ENCODE results near the gene LOX. TPM values are rescaled to one million over a fixed set of nuclear protein-coding genes. Genes with fewer than 3 reads are reported as not detected.

Gene LOX
- total and polyA plus RNA-seq, 2 experiments from 2014 or later = 440 to 1,207 TPM

GRCh38 chr5:122112063-122112462, 34.0 kb upstream of the LOX start:
- Histone ChIP-seq H3K79me2 (ENCODE audit: insufficient read depth) (no peaks in the 10 kb centered on the region), H3K9me2 (ENCODE audit: insufficient read depth) (no peaks in the 10 kb centered on the region), H3K4me1 (ENCODE audit: insufficient read depth) (no peaks in the 10 kb centered on the region), H3K27me3 (replicated peaks; ENCODE audit: insufficient read depth) (no peaks in the 10 kb centered on the region), H3F3A (ENCODE audit: insufficient read depth) (no peaks in the 10 kb centered on the region), H3K9me3 (ENCODE audit: low read depth) (no peaks in the 10 kb centered on the region), H4K20me1 (ENCODE audit: insufficient read depth) (no peaks in the 10 kb centered on the region), H3K4me2 (ENCODE audit: unreplicated experiment) (no peak overlapping the region), H3K27ac (no peak overlapping the region), H3K4me3 (no peak overlapping the region), H3K36me3 (ENCODE audit: low read depth) (no peaks in the 10 kb centered on the region), H3K9ac (no peak overlapping the region), H2AFZ (no peak overlapping the region)
- 85 to 90% methylated on average over 3 of the region's 3 CpGs for WGBS, 2 experiments (ENCODE audit: low coverage in 1 of 2, low lambda C conversion rate in 2 of 2, missing lambda C conversion rate in 2 of 2)
- TF ChIP-seq EZH2phosphoT487 (IDR thresholded peaks at IDR 0.05; ENCODE audit: insufficient read depth, low read depth) (no peak), EZH2 (IDR thresholded peaks at IDR 0.05; ENCODE audit: insufficient read depth, poor library complexity, severe bottlenecking) (no peak)
- DNase-seq = no peak
- in situ Hi-C loops (cut with MboI) = no loop called here

- Histone ChIP-seq H3K9ac (no peak overlapping the region), H2AFZ (0 out of 2 replicates have a peak overlapping the region, but pooled peaks have one; percentile 47), H3K27ac (no peak overlapping the region), H3K27me3 (replicated peaks; ENCODE audit: insufficient read depth) (no peaks in the 10 kb centered on the region), H3K4me2 (ENCODE audit: unreplicated experiment) (no peak overlapping the region), H3K79me2 (ENCODE audit: insufficient read depth) (no peaks in the 10 kb centered on the region), H3K9me3 (ENCODE audit: low read depth) (no peaks in the 10 kb centered on the region), H4K20me1 (ENCODE audit: insufficient read depth) (no peaks in the 10 kb centered on the region), H3K9me2 (ENCODE audit: insufficient read depth) (no peaks in the 10 kb centered on the region), H3K4me1 (ENCODE audit: insufficient read depth) (no peaks in the 10 kb centered on the region), H3F3A (ENCODE audit: insufficient read depth) (no peaks in the 10 kb centered on the region), H3K36me3 (ENCODE audit: low read depth) (no peaks in the 10 kb centered on the region), H3K4me3 (no peak overlapping the region)
- no peak for TF ChIP-seq EZH2phosphoT487 (IDR thresholded peaks at IDR 0.05; ENCODE audit: insufficient read depth, low read depth)
- no peak for TF ChIP-seq EZH2 (IDR thresholded peaks at IDR 0.05; ENCODE audit: insufficient read depth, poor library complexity, severe bottlenecking)
- DNase-seq = no peak
- in situ Hi-C loops (cut with MboI) = no loop called here
- WGBS, 2 experiments (ENCODE audit: low coverage in 1 of 2, low lambda C conversion rate in 2 of 2, missing lambda C conversion rate in 2 of 2) = 41 to 47% methylated on average over 5 of the region's 5 CpGs
Measured at GRCh38 chr5:122111460-122111859, 33.4 kb upstream of the LOX start.

GRCh38 chr5:122110987-122111386, 32.9 kb upstream of the LOX start:
- H3K9ac ChIP-seq = no peak overlapping the region
- H3K4me1 ChIP-seq (ENCODE audit: insufficient read depth) = no peaks in the 10 kb centered on the region
- H3K9me3 ChIP-seq (ENCODE audit: low read depth) = no peaks in the 10 kb centered on the region
- H3K27me3 ChIP-seq (replicated peaks; ENCODE audit: insufficient read depth) = no peaks in the 10 kb centered on the region
- TF ChIP-seq EZH2 (IDR thresholded peaks at IDR 0.05; ENCODE audit: insufficient read depth, poor library complexity, severe bottlenecking) (no peak), EZH2phosphoT487 (IDR thresholded peaks at IDR 0.05; ENCODE audit: insufficient read depth, low read depth) (no peak)
- H4K20me1 ChIP-seq (ENCODE audit: insufficient read depth) = no peaks in the 10 kb centered on the region
- H3K27ac ChIP-seq = no peak overlapping the region
- no peaks in the 10 kb centered on the region for H3K79me2 ChIP-seq (ENCODE audit: insufficient read depth)
- H3K9me2 ChIP-seq (ENCODE audit: insufficient read depth) = no peaks in the 10 kb centered on the region
- in situ Hi-C loops (cut with MboI) = no loop called here
- DNase-seq = no peak
- peak overlapping the region; percentile 47 for H2AFZ ChIP-seq
- H3K4me2 ChIP-seq (ENCODE audit: unreplicated experiment) = no peak overlapping the region
- no peaks in the 10 kb centered on the region for H3F3A ChIP-seq (ENCODE audit: insufficient read depth)
- no peak overlapping the region for H3K4me3 ChIP-seq
- WGBS, 2 experiments (ENCODE audit: low coverage in 1 of 2, low lambda C conversion rate in 2 of 2, missing lambda C conversion rate in 2 of 2) = 30 to 34% methylated on average over 3 of the region's 3 CpGs
- no peaks in the 10 kb centered on the region for H3K36me3 ChIP-seq (ENCODE audit: low read depth)

GRCh38 chr5:122107016-122107415, 29.0 kb upstream of the LOX start:
- H3K27me3 ChIP-seq (replicated peaks; ENCODE audit: insufficient read depth) = no peaks in the 10 kb centered on the region
- H3K4me2 ChIP-seq (ENCODE audit: unreplicated experiment) = no peak overlapping the region
- no peak overlapping the region for H2AFZ ChIP-seq
- TF ChIP-seq EZH2phosphoT487 (IDR thresholded peaks at IDR 0.05; ENCODE audit: insufficient read depth, low read depth) (no peak), EZH2 (IDR thresholded peaks at IDR 0.05; ENCODE audit: insufficient read depth, poor library complexity, severe bottlenecking) (no peak)
- no peak overlapping the region for H3K4me3 ChIP-seq
- H3K9ac ChIP-seq = no peak overlapping the region
- no peak for DNase-seq
- no peaks in the 10 kb centered on the region for H3K79me2 ChIP-seq (ENCODE audit: insufficient read depth)
- H3K9me2 ChIP-seq (ENCODE audit: insufficient read depth) = no peaks in the 10 kb centered on the region
- in situ Hi-C loops (cut with MboI) = no loop called here
- peaks cover 13% of the 10 kb centered on the region; the same call in 1 of the 2 replicates for H3K4me1 ChIP-seq (ENCODE audit: insufficient read depth)
- peaks cover 1% of the 10 kb centered on the region; the same call in 1 of the 2 replicates for H3F3A ChIP-seq (ENCODE audit: insufficient read depth)
- no peaks in the 10 kb centered on the region for H4K20me1 ChIP-seq (ENCODE audit: insufficient read depth)
- 96 to 97% methylated on average over 4 of the region's 4 CpGs for WGBS, 2 experiments (ENCODE audit: low coverage in 1 of 2, low lambda C conversion rate in 2 of 2, missing lambda C conversion rate in 2 of 2)
- no peaks in the 10 kb centered on the region for H3K9me3 ChIP-seq (ENCODE audit: low read depth)
- H3K27ac ChIP-seq = no peak overlapping the region
- no peaks in the 10 kb centered on the region for H3K36me3 ChIP-seq (ENCODE audit: low read depth)

GRCh38 chr5:122105909-122106308, 27.9 kb upstream of the LOX start:
- Histone ChIP-seq H3K4me1 (ENCODE audit: insufficient read depth) (peaks cover 17% of the 10 kb centered on the region; the same call in 1 of the 2 replicates), H3K4me3 (no peak overlapping the region), H3K9me3 (ENCODE audit: low read depth) (no peaks in the 10 kb centered on the region), H4K20me1 (ENCODE audit: insufficient read depth) (no peaks in the 10 kb centered on the region), H3K27ac (no peak overlapping the region), H3F3A (ENCODE audit: insufficient read depth) (peaks cover 4% of the 10 kb centered on the region; the same call in 1 of the 2 replicates), H3K9me2 (ENCODE audit: insufficient read depth) (no peaks in the 10 kb centered on the region), H3K79me2 (ENCODE audit: insufficient read depth) (no peaks in the 10 kb centered on the region), H3K4me2 (ENCODE audit: unreplicated experiment) (no peak overlapping the region), H2AFZ (no peak overlapping the region), H3K27me3 (replicated peaks; ENCODE audit: insufficient read depth) (no peaks in the 10 kb centered on the region), H3K9ac (no peak overlapping the region), H3K36me3 (ENCODE audit: low read depth) (no peaks in the 10 kb centered on the region)
- in situ Hi-C loops (cut with MboI) = no loop called here
- no peak for DNase-seq
- WGBS, 2 experiments (ENCODE audit: low coverage in 1 of 2, low lambda C conversion rate in 2 of 2, missing lambda C conversion rate in 2 of 2) = 93 to 96% methylated on average over 2 of the region's 2 CpGs
- no peak for TF ChIP-seq EZH2phosphoT487 (IDR thresholded peaks at IDR 0.05; ENCODE audit: insufficient read depth, low read depth)
- no peak for TF ChIP-seq EZH2 (IDR thresholded peaks at IDR 0.05; ENCODE audit: insufficient read depth, poor library complexity, severe bottlenecking)

All from GM23248 (cell line).